Measurements from ENCODE around the gene KCNJ12. TPM values are rescaled to one million over a fixed set of nuclear protein-coding genes. Genes with fewer than 3 reads are reported as not detected.

The KCNJ12 gene
- total RNA-seq, 1 donor from 2014 or later = 0.56 TPM

DNA sequence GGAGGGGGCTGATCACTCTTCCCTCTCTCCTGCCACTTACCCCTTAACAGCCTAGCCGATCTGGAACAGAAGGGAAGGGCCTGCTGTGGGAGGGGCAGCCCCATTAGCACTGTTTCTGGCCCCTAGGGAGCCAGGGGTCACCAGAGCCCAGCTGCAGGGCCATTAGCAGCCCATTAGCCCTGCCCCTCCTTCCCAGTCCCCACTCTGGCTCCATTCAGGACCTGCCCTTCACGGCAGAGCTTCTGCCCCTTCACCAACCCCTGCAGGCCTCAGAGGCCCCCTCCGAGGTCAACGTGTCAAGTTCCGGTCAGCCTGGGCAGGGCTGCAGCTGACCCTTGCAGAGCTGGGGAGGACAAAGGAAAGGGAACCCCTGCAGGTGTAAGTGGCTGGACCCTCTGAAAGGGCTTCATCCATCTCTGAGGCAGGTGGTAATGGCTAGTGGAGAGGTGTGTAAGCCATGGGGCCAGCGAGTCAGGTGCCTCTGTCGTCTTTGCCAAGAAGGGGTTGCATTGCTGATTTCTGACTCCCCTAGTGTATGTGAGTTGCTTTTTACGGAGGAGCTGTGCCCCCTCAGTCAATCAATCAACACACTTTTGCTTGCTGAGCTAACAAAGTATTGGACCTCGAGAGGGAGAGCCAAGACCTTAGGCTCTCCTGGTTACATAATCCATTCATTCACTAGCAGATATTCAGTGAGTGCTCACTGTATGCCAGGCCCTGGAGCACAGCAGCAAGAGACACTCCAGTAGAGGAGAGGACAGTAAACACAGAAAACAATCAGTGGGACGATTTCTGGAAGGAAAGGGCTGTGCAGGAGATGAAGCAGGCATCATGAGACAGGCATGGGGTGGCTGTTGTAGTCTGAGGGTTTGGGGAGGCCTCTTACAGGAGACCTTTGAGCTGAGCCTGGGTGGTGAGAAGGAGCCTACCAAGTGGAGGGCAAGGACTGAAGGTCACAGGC lies 18.2 kb upstream of the KCNJ12 start:
- no peak overlapping the region for H3K27ac ChIP-seq
- no peak overlapping the region for H2AFZ ChIP-seq (replicated peaks)
- no peaks in the 10 kb centered on the region for H3K79me2 ChIP-seq (ENCODE audit: low read depth)
- H3K4me3 ChIP-seq = no peak overlapping the region
- no peaks in the 10 kb centered on the region for H3K36me3 ChIP-seq
- H3K4me1 ChIP-seq = peaks cover 39% of the 10 kb centered on the region
- H4K20me1 ChIP-seq (ENCODE audit: low read depth) = peaks cover 4% of the 10 kb centered on the region
- Mint-ChIP-seq H3K9me3 (no peaks in the 10 kb centered on the region), H3K27ac (no peak overlapping the region), H3K36me3 (no peaks in the 10 kb centered on the region), H3K4me1 (peaks cover 41% of the 10 kb centered on the region), H3K27me3 (ENCODE audit: insufficient read depth, low read depth) (peaks cover 18% of the 10 kb centered on the region), H3K4me3 (peak overlapping the region; percentile 7)
- H3F3A ChIP-seq (ENCODE audit: low read depth) = peaks cover 5% of the 10 kb centered on the region
- H3K4me2 ChIP-seq = peak overlapping the region; percentile 18
- H3K27me3 ChIP-seq = peaks cover 5% of the 10 kb centered on the region
- no peaks in the 10 kb centered on the region for H3K9me3 ChIP-seq (ENCODE audit: low read depth)
- TF ChIP-seq, protein P1, sequence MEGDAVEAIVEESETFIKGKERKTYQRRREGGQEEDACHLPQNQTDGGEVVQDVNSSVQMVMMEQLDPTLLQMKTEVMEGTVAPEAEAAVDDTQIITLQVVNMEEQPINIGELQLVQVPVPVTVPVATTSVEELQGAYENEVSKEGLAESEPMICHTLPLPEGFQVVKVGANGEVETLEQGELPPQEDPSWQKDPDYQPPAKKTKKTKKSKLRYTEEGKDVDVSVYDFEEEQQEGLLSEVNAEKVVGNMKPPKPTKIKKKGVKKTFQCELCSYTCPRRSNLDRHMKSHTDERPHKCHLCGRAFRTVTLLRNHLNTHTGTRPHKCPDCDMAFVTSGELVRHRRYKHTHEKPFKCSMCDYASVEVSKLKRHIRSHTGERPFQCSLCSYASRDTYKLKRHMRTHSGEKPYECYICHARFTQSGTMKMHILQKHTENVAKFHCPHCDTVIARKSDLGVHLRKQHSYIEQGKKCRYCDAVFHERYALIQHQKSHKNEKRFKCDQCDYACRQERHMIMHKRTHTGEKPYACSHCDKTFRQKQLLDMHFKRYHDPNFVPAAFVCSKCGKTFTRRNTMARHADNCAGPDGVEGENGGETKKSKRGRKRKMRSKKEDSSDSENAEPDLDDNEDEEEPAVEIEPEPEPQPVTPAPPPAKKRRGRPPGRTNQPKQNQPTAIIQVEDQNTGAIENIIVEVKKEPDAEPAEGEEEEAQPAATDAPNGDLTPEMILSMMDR (IDR thresholded peaks at IDR 0.05) = no peak
- TF ChIP-seq EZH2 (IDR thresholded peaks at IDR 0.05) (no peak), EZH2phosphoT487 (IDR thresholded peaks at IDR 0.05) (no peak)
- no peak for DNase-seq (ENCODE audit: low spot score)
- H3K9ac ChIP-seq = no peak overlapping the region

DNA sequence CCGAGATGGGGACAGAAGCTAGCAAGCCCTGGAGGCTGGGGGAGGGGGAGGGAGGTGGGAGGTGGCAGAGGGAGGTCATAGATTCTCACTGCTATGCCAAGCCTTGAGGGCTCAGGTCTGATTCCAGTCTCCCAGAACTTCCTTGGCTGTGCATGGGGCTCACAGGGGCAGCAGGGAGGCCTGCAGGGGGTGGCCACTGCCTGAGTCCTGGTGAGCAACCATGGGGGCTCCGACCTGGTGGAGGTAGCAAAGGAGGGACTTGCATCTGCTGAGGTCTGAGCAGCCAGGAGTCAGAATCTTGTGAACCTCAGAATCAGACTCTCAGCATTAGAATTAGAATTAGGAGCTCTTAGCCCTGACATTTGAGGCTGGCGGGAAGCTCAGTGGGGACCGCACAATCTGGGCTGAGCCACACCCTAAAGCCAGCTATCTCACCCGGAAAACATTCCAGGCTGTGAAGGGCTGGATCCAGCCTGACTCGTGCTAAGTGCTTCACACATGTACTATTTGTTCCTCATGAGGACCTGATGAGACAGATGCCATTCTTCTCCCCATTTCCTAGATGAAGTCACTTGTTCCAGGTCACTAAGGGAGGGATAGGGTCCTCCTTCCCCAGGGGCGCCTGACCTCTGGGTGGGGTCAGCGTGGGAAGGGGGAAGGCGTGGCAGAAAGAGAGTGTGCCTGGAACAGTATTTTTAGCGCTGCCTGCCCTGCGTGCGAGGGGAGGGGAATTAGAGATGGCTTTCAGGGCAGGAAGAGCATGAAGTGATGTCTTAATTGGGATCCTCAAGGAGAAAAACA lies 17.3 kb upstream of the KCNJ12 start:
- no peak for DNase-seq (ENCODE audit: low spot score)
- Mint-ChIP-seq H3K27me3 (ENCODE audit: insufficient read depth, low read depth) (peaks cover 22% of the 10 kb centered on the region), H3K36me3 (no peaks in the 10 kb centered on the region), H3K4me1 (peaks cover 41% of the 10 kb centered on the region), H3K27ac (no peak overlapping the region), H3K4me3 (peak overlapping the region; percentile 64), H3K9me3 (no peaks in the 10 kb centered on the region)
- Histone ChIP-seq H4K20me1 (ENCODE audit: low read depth) (peaks cover 4% of the 10 kb centered on the region), H3K4me3 (no peak overlapping the region), H3K4me1 (peaks cover 39% of the 10 kb centered on the region), H3K36me3 (no peaks in the 10 kb centered on the region), H2AFZ (replicated peaks) (no peak overlapping the region), H3F3A (ENCODE audit: low read depth) (peaks cover 5% of the 10 kb centered on the region), H3K27me3 (peaks cover 5% of the 10 kb centered on the region), H3K9ac (no peak overlapping the region), H3K9me3 (ENCODE audit: low read depth) (no peaks in the 10 kb centered on the region), H3K79me2 (ENCODE audit: low read depth) (no peaks in the 10 kb centered on the region), H3K27ac (no peak overlapping the region), H3K4me2 (no peak overlapping the region)
- TF ChIP-seq EZH2 (IDR thresholded peaks at IDR 0.05) = no peak
- TF ChIP-seq, protein P1 (IDR thresholded peaks at IDR 0.05) = no peak
- TF ChIP-seq EZH2phosphoT487 (IDR thresholded peaks at IDR 0.05) = no peak

DNA sequence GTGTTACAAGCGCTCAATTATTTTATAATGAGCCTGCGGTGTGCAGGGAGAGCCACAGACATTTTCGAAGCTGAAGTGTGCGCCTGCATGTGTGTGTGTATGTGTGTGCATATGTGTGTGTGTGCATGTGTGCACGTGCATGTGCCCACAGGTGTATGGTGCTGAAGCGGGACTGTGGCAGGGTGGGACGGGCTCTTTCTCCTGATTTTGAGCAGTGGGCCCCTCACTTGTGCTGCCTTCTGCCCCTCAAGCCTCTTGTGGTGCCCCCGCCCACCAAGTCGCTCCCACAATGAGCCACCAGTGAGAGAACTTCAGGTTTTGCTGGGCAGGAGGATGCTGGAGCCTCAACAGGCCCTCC lies 16.7 kb upstream of the KCNJ12 start:
- H3K27ac Mint-ChIP-seq = no peak overlapping the region
- H3K4me3 Mint-ChIP-seq = no peak overlapping the region
- H4K20me1 ChIP-seq (ENCODE audit: low read depth) = peaks cover 4% of the 10 kb centered on the region
- no peaks in the 10 kb centered on the region for H3K9me3 ChIP-seq (ENCODE audit: low read depth)
- peaks cover 5% of the 10 kb centered on the region for H3F3A ChIP-seq (ENCODE audit: low read depth)
- H3K9ac ChIP-seq = no peak overlapping the region
- peaks cover 5% of the 10 kb centered on the region for H3K27me3 ChIP-seq
- H3K79me2 ChIP-seq (ENCODE audit: low read depth) = no peaks in the 10 kb centered on the region
- DNase-seq (ENCODE audit: low spot score) = no peak
- H3K4me3 ChIP-seq = no peak overlapping the region
- H3K36me3 ChIP-seq = no peaks in the 10 kb centered on the region
- H3K27ac ChIP-seq = no peak overlapping the region
- H3K36me3 Mint-ChIP-seq = no peaks in the 10 kb centered on the region
- H3K27me3 Mint-ChIP-seq (ENCODE audit: insufficient read depth, low read depth) = peaks cover 24% of the 10 kb centered on the region
- H3K4me1 Mint-ChIP-seq = peaks cover 40% of the 10 kb centered on the region
- H3K4me2 ChIP-seq = no peak overlapping the region
- H3K9me3 Mint-ChIP-seq = no peaks in the 10 kb centered on the region
- no peak overlapping the region for H2AFZ ChIP-seq (replicated peaks)
- peaks cover 40% of the 10 kb centered on the region for H3K4me1 ChIP-seq
- TF ChIP-seq EZH2 (IDR thresholded peaks at IDR 0.05) (no peak), EZH2phosphoT487 (IDR thresholded peaks at IDR 0.05) (no peak)
- TF ChIP-seq, protein P1 (IDR thresholded peaks at IDR 0.05) = no peak
